Measurements from ENCODE around the gene GLUD1.

DNA sequence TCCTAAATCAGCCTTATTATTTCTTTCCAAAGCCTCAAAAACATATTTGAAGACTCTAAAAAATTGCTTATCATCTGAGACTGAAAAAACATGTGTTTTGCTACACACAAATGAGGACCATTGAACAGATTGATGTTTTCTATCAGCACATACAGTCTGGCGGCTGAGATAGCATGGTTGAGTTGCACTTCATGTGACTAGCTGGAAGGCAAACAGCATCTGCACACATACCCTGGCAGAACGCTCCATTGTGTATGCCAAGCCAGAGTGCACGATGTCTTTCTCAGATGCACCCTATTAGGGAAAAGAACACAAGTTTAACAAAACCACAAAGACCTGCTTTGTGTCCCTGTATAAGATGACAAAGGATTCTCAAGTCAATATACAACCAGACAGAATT is 41.5 kb downstream of the GLUD1 start:
- TF ChIP-seq ZFP37 (tag by site-specific recombination; IDR thresholded peaks at IDR 0.05) (no peak), ZNF777 (tag by site-specific recombination; IDR thresholded peaks at IDR 0.05; ENCODE audit: borderline replicate concordance) (no peak), SP2 (tag by site-specific recombination; IDR thresholded peaks at IDR 0.05) (no peak), ZBTB7A (tag by site-specific recombination; IDR thresholded peaks at IDR 0.05; ENCODE audit: low read depth) (no peak), ZBTB8A (tag by site-specific recombination; IDR thresholded peaks at IDR 0.05) (no peak), ZNF174 (tag by site-specific recombination; IDR thresholded peaks at IDR 0.05) (no peak), ZNF558 (tag by site-specific recombination; IDR thresholded peaks at IDR 0.05) (no peak)
- TF ChIP-seq, protein P1, sequence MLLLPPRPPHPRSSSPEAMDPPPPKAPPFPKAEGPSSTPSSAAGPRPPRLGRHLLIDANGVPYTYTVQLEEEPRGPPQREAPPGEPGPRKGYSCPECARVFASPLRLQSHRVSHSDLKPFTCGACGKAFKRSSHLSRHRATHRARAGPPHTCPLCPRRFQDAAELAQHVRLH (tag by site-specific recombination; IDR thresholded peaks at IDR 0.05) = no peak
- TF ChIP-seq, protein P2, sequence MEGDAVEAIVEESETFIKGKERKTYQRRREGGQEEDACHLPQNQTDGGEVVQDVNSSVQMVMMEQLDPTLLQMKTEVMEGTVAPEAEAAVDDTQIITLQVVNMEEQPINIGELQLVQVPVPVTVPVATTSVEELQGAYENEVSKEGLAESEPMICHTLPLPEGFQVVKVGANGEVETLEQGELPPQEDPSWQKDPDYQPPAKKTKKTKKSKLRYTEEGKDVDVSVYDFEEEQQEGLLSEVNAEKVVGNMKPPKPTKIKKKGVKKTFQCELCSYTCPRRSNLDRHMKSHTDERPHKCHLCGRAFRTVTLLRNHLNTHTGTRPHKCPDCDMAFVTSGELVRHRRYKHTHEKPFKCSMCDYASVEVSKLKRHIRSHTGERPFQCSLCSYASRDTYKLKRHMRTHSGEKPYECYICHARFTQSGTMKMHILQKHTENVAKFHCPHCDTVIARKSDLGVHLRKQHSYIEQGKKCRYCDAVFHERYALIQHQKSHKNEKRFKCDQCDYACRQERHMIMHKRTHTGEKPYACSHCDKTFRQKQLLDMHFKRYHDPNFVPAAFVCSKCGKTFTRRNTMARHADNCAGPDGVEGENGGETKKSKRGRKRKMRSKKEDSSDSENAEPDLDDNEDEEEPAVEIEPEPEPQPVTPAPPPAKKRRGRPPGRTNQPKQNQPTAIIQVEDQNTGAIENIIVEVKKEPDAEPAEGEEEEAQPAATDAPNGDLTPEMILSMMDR (tag by site-specific recombination; IDR thresholded peaks at IDR 0.05) = no peak
- TF ChIP-seq, protein P3, sequence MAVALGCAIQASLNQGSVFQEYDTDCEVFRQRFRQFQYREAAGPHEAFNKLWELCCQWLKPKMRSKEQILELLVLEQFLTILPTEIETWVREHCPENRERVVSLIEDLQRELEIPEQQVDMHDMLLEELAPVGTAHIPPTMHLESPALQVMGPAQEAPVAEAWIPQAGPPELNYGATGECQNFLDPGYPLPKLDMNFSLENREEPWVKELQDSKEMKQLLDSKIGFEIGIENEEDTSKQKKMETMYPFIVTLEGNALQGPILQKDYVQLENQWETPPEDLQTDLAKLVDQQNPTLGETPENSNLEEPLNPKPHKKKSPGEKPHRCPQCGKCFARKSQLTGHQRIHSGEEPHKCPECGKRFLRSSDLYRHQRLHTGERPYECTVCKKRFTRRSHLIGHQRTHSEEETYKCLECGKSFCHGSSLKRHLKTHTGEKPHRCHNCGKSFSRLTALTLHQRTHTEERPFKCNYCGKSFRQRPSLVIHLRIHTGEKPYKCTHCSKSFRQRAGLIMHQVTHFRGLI (tag by site-specific recombination; IDR thresholded peaks at IDR 0.05) = no peak
